Mucosa of gallbladder (tissue), 1 donor: ENCODE measurements around the gene CADM3. TPM values are rescaled to one million over a fixed set of nuclear protein-coding genes. Genes with fewer than 3 reads are reported as not detected.

Source experiments
- total RNA-seq: library from RNA; stranded (reverse); gene quantifications from one replicate; pipeline ENCODE4 v1.2.1, GENCODE V29; 2021
- donor health status: DM: no; HTN: no; CAD: no.

The CADM3 gene
- total RNA-seq, 1 donor from 2014 or later: 5.2 TPM

Other genes starting within 250 kb of the CADM3 start
- 3.2 TPM for gene PYHIN1, start 240.1 kb upstream of the CADM3 start, total RNA-seq
- 42.4 TPM for gene IFI16, start 161.7 kb upstream of the CADM3 start, total RNA-seq
- 0.86 TPM for gene AIM2, start 94.8 kb upstream of the CADM3 start, total RNA-seq
- 23.3 TPM for gene ACKR1, start 33.3 kb downstream of the CADM3 start, total RNA-seq
- 1.1 TPM for gene FCER1A, start 130.7 kb downstream of the CADM3 start, total RNA-seq